Stimulated activated CD8-positive, alpha-beta memory T cell treated with anti-CD3 and anti-CD28 coated beads, Interleukin-4, amount 100 ng/mL, for 1 hour (primary cell): ENCODE measurements around the gene CUBN.

Experiments
- DNase-seq, 2 donors: peaks; one replicate each; pipeline ENCODE4 v3.0.0-alpha.2; 2020; ENCODE audit warnings: low read depth in 2 of 2, low spot score in 1 of 2

The CUBN gene

DNA sequence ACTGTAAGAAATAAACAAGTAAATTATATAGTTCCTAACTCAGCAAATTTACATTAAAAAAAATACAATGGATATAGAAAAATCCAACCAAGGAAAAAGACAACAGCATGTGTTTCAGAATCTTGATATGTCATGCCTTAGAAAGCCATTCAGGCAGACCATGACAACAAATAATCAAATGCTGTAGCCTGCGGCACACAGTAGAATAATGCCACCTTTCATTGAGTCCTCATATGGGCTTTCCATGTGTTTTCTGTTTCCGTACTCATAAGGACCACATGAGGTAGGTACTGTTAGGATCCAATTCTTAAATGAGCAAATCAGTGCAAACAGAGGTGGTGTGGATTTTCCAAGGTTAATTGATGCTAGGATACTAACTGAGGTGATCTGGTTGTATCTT, 138.6 kb downstream of the CUBN start:
- no peak for DNase-seq

DNA sequence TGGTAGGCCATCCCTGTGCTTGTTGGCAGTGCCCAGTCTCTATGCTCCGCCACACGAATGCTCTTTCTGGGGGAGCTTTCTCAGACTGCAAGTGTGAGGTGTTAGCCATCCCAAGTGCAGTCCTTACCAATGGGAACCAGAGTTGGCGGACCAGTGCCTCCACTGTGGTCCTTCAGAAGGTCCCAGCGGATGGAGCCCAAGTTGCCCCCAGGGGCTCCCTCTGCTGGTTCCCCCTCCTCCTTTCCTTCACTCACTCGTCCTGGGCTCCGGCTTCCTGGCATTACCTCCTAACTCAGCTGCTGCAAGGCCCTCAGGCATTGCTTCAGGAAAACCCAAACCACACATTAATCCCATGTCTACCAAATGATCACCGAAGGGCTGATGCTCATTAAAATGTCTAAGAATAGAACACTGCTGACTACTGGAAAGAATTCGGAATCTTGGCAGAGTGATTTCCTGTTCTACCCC, 139.8 kb downstream of the CUBN start:
- no peak for DNase-seq

DNA sequence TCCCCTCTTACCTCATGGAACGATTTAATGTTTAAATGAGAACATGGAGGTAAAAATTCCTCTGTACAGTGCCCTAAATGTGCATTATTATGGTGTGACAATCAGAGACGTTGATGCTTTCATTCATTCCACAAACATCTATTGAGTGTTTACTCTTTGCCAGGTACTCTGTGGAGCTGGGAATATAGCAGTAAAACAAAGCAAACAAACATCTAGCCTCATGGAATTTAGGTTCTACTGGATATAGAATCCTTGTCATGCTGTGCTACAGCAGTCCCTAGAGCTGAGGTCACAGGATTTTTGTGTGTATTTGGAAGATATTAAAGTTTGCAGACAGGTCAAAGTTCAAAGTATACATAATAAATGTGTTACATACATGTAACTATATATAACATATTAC, 140.7 kb downstream of the CUBN start:
- DNase-seq, result no peak

DNA sequence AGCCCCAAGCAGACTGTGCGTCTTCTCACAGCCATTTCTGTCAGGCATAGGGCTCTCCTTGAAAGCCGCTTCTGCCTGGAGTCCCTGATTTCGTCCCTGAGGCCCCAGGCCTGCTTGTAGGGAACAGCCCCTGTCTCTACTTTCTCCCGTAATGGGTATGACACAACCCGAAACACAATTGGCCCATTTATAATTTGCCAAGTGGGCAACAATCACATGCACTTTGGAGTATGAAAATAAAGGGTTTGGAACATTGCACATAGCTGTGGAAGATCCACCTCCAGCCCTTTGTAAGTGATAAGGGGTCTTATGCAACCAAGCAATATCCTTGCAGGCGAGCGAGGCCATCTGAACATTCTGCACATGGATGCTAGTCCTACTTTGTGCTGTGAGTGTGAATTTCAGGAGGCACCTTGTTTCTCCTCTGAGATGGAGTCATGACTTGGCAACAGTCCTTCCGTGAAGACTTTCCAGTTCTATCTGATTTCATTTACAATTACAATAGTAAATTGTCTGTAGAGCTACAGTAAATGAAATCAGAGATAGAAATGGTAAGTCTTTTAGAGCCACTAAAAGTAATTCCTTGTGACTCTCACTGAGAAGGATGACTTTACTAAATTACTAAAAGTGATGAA, 141.5 kb downstream of the CUBN start:
- no peak for DNase-seq

DNA sequence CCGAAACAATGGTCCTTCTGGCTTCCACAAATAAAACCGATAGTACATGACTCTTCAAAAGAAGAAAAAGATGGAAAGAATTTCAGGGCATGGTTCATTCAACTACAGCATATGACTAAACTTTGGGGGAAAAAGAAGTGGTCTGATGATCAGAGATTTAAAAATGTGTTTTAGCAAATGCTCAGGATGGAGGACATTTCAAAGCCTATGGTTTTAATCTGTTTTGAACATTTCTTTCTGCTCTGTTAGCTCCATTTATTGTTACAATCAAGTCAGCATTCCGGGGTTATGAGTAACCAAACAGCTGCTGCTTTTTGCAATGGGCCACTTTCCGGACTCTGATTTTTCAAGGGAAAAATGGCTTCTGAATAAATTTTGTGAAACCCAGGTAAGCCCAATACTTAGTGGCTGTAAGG, 142.4 kb downstream of the CUBN start:
- DNase-seq, result no peak

DNA sequence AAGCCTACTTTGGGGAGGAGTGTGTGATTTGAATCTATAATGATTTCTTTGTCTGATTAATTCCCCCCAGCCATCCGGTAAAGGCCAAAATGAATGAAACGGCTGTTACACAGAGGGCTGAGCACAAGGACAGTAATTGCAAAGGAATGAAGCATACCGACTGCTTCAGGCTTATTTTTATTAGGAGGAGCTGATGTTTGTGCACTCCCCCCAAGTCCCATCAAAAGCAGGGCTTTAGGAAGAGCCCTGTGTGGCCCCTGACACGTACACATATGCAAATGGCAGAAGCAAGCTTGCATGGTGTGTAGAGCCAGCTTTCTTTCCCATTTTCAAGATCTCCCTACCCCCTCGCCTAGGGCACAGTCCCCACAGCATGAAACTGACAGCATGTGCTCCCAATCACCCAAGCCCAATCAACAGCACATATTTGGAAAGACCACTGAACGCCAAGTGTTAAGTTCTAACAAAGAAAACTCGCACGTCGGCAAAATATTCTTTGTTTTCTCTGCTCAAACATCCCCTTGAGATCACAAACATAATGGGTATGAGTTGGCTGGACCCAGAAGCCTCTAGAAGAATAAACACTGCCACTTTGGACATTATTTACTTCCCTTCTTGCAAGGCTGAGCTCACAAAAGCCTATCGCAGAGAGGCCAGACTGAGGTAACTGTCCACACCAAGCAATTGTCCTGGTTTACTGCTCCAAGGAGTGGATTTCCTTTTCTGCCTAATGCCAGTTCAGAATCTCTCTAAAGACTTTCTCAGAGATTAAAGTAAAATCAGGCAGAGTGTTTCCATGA, 143.0 kb downstream of the CUBN start:
- no peak for DNase-seq

DNA sequence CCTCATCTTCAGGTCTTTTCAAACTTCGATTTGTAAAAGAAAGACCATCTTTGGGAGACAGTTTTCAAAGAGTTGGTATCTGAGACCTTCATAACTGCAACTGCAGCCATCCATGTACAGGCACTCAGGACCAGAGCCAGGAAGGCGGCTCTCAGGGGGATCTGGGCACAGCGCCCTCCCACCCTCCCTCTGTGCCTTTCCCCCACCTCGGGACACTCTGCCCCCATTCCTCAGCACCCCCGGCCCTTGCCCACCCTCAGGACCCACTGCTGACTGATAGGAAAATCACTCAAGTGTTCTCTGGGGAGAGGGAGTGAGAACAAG, 143.6 kb downstream of the CUBN start:
- no peak for DNase-seq

DNA sequence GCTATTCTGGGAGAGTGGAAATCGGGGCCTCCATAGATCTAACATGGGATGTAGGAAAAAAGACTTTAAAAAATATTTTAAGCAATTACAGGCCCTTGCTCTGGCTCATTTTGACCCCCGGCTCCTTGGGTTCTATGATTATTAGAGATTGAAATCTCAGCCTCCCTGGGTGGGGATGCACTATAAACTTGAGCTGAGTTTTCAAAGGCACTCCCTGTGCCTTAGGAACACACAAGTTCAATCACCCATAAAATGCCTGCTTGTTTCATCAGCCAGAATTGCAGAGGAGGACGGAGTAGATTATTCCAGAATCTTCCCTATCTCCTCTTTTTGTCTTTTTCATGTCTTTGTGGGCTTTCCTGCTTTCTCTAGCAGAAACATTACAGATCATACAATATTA, 145.4 kb downstream of the CUBN start:
- no peak for DNase-seq

DNA sequence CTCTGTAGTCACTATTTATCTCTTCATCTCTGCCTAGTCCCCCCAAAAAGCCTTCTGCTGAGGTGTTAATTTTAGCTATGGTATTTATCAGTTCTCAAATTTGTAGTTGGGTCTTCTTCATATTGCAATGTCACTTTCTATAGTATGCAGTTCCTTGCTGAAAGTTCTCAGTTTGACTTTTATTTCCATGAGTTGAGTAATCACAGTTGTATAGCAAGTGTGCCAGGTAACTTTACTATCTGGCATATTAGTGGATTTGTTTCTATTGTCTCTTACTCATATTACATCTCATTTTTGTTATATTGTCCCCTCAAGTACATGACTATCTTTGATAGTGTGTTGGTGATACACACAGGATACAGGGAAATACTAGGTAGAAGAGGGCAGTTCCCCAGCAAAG, 152.8 kb downstream of the CUBN start:
- no peak for DNase-seq

DNA sequence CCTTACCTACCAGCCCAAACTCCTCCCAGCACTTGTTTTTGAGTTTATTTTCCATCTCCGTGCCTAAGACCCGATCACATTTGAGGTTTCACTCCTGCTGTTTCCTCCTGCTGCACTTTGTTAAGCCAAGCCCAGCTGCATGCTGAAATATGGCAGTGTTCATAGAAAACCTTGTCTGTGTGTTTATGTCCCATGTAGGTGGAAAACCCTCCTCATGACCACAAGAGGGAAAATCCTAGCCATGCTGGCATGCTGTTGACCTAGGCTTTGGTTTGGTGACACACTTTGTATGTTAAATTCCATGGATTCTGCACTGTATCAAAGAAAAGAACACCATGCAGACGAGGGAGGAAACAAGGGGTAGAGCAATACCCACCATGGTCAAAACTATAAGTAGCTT, 154.4 kb downstream of the CUBN start:
- no peak for DNase-seq

DNA sequence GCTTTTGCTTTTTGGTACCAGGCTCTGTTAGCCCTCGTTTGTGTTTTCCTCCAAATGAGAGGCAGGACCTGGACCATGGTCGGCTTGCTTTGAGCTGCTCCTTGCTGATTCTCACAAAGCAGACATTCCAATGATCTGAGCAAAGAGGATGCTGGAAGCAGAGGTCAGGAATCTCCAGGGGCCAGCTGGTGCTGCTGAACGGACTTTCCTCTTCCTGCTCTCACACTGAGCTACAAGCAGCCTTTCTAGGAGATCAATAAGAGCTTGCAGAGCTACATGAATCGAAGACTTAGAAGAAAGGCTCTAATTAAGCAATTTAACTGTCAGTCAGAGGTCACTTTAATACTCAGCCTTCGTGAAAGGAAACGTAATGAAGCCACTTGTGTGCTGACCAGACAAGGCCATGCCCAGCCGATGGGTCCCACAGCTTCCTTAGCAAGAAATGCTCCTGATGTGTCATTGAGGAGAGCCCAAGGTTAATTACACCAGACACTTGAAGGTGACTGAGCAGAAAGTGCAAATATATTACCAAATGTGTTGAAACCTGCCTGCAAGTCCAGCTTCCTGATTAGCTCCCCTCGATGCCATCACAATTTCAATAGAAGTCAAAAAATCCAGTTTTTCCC, 161.1 kb downstream of the CUBN start:
- DNase-seq, result no peak

DNA sequence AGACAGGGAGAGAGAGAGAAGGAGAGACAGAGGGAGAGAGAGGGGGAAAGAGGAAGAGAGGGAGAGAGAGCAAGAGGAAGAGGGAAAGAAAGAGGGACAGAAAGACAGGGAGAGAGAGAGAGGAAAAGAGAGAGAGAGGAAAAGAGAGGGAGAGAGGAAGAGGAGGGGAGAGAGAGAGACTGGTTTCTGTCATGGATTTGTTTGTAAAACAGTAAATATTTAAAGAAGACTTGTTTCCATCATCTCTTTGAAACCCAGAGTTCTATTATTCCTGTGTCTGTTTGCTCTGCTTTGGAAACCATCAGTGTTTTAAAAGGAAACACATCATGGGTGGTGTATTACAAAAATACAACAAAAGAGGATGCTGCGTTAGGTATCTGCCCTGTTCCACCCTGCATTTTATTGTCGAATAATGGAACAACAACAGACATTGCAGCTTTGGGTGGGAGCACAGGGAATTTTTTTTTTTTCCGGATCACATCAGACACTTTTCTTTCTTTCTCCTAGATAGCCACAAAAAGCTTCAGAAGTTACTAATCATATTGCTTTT, 161.7 kb downstream of the CUBN start:
- no peak for DNase-seq

DNA sequence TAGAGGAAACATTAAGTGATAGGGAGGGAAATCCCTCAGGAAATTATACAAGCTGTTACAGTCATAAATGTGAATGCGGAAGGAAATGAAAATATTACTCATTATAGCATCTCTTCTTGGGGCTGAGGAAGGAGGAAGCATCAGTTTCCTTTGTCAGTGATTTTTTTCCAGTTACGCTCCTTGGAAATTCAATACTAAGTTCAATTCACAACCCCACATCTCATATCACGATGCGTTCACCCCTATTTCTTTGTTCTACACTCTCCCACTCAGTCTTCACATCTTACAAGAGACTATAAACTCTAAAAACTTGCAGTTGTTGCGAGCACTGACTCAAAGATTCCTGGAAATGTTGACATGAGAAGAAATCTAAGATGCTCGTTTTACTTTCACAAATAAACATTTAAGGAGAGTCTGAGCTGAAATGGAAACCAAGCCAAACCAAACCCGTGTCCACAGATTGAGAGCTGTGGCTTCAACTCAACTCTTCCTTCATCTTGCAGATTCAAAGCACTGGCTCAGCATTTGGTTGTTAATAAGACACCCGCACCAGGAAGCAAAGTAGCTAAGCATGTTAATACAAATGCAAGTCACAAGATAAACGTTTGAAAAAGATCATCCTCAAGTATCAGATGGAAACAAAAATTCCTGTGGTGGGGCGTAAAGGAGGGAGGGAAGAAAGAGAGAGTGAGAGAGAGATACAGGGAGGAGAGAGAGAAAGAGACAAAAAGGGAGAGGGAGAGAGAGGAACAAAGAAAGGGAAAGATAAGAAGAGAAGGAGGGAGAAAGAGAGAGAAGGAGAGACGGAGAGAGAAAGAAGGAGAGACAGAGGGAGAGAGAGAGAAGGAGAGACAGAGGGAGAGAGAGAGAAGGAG, 162.4 kb downstream of the CUBN start:
- no peak for DNase-seq

DNA sequence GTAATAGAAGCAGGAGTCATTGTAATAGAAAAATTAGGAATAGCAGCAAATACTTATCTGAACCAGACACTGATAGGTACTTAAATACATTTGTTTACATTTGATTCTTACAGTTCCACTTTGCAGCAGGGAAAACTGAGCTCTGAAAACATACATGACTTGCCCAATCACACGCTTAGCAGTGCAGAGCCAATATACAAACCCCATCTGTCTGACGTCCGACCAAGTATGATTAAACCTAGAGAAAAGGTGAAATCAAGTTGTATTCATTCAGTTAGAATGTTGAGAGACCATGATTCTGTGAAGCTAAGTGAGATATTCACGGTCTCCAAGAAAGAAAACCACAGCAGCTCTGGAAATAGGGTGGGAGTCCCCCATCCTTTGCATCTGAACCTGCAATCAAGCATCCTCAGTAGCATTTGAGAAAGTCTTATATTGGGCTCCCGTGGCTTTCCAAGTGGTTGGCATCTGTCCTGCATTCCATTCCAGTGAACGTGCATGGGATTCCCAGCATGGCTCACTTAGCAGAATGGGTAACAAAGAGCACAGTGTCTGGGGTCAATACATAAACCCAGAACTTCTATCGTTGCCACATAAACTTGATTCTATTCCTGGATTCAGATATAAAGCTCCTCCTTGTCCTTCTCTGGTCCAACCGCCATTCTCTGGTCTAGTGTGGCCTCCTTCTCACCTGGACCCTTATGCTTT, 163.7 kb downstream of the CUBN start:
- DNase-seq, result no peak

DNA sequence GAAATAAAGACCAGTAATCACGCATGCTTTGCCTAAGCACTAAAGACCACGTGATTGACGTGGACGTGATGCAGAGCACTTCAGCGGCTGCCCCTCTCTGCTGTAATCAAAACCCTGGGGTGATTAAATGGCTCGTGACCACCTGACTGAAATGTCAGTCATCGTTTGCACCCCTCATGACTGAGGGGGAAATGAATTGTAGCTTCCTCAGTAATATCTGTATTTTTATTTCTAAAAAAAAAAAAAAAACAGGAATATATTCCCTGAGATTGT, 164.3 kb downstream of the CUBN start:
- DNase-seq, result no peak

DNA sequence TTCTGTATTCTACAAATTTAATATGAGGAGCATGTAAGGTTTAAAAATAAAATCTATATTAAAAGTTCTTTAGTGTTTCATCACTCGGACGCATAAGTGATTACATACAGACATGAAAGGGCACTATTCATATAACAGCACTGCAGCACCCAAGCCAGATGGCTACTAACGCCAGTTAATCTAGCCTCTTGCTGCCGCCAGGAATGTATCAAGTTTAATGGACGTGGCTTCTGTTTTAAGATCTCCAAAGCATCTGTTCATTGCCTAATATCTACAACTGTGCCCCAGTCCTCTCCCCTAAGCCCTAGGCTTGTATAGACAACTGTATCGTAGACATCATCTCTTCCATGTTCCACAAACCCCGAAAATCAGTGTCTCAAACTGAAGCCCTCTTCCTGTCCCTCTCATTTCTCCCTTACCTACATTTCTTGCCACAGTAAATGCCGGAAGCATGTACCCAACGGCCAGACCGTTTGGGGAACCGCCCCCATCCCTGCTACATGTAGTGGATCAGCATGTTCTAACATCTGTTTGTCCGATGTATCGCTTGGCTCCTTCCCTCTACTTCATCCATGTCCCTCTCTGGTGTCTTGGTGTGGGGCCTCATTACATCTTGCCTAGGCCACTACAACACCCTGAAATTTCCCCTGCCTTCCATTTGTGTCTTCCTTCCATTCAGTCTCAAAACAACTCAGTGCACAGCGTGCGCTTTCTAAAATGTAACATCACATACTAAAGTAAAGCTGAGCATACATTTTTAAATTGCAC, 164.9 kb downstream of the CUBN start:
- no peak for DNase-seq

DNA sequence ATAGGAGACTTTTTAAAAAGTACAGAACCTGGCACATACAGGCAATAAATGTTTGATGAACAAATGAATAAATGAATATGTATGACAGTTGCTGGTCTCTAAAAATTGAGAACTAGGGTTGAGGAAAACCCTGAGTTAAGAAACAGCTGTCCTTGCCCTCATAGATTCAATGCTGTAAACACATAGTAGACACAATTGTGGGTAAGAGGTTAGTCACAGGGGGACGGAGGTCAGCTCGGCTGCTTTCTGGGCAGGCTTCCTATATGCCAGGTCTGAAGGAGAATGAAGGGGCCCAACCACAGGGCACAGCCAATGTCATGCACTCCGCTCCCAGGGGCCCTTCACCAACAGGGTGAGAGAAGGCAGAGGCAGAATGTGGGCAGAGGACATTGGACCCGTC, 169.1 kb downstream of the CUBN start:
- no peak for DNase-seq

DNA sequence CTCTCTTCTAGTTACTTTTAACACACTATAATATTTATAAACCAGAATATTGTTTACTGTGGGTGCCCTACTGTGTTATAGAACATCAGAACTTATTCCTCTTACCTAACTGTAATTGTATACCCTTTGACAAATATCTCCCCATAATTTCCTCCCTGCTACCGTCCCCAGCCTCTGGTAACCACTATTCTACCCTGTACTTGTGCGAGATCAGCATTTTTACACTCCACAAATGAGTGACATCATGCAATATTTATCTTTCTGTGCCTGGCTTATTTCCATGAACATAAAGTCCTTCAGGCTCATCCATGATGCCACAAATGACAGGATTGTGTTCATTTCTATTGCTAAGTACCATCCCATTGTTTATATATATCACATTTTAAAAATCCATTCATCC, 172.6 kb downstream of the CUBN start:
- no peak for DNase-seq

DNA sequence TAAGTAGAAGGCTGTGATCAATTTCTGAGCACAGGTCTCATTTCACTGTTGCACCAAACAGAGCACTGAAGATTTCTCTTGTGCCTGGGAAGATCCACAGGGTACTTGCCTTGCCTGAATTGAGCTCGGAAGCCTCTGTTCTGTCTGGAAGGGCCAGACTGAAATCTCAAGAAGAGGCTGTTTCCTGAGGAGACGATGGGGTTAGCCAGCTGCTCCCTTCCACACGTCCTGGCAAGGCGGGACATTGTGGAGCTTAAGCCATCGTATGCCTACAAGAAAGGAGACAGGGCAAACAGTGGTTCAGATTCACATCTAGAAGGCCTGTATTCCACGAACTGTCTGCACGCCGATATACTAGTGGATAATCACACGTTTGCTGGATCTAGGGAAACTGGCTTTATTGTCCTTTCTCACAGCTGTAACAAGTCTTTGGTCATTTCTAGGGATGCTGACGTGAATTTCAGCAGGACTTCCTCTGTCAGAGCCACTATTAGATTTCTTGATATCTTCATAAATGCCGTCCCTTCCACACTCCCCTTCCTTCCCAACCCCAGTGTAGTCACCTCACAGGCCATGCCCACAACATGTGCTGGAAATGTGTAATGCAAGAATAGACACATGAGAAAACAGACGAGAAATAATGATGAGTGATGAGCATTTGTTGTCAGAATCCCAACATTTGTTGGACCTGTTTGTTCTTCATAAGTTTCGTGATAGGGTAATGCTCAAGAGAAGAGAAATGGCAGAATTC, 175.2 kb downstream of the CUBN start:
- DNase-seq, result no peak
